HG02678 (cell line): ENCODE results near the gene APCDD1.
"Not testable (repeated sequence)": the region's sequence is repeated elsewhere in the genome, so short reads cannot be mapped to it uniquely, and the experiment has no call there.

Source experiments
- ATAC-seq: cut with Tn5 transposase; IDR thresholded peaks from one replicate; pipeline ENCODE4 v1.9.1; 2021; ENCODE audit warnings: mild to moderate bottlenecking, moderate library complexity; ENCODE audit not compliant: unreplicated experiment

The APCDD1 gene

DNA sequence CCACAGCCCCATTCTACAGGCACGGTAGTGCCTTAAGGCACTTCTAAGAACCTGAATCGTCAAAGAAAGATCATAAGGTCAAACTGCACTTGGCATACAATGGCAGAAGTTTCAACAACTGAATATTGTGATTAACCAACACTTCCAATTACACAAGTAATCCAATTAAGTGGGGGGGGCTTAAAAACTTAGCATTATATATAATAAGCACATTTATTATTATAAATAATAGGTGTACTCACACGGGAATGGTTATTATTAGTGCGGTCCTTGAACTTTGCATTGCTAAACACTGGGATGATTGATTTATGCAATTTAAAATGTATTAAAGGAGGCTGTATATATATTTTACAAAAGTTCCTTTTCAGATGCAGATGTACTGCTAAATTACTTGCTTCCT lies 7.6 kb downstream of the APCDD1 start:
- no peak for ATAC-seq

DNA sequence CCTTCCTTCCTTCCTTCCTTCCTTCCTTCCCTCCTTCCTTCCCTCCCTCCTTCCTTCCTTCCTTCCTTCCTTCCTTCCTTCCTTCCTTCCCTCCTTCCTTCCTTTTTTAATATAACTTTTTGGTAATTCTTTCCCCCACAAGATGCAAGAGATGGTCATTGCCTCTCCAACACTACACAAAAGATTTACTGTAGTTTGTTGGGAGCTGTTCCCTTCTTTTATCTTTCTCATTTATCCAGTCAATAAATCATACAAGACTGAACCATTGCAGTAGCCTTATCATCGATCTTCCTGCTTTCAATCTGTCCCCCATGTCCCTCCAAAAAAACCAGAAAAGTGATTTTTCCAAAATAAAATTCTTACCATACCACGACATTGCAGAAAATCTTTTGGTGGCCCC lies 8.2 kb downstream of the APCDD1 start:
- no peak for ATAC-seq

- no peak for ATAC-seq
Measured at GRCh38 chr18:10463096-10463495, 8.7 kb downstream of the APCDD1 start.

GRCh38 chr18:10463741-10464140 lies 9.3 kb downstream of the APCDD1 start:
- ATAC-seq, result no peak

- not testable (repeated sequence) for ATAC-seq
Measured at GRCh38 chr18:10464161-10464648, 9.8 kb downstream of the APCDD1 start.

- no peak for ATAC-seq
Measured at GRCh38 chr18:10465174-10465939, 10.9 kb downstream of the APCDD1 start.

- no peak for ATAC-seq
Measured at GRCh38 chr18:10470429-10470828, 16.0 kb downstream of the APCDD1 start.

GRCh38 chr18:10471574-10471973 lies 17.1 kb downstream of the APCDD1 start:
- no peak for ATAC-seq

DNA sequence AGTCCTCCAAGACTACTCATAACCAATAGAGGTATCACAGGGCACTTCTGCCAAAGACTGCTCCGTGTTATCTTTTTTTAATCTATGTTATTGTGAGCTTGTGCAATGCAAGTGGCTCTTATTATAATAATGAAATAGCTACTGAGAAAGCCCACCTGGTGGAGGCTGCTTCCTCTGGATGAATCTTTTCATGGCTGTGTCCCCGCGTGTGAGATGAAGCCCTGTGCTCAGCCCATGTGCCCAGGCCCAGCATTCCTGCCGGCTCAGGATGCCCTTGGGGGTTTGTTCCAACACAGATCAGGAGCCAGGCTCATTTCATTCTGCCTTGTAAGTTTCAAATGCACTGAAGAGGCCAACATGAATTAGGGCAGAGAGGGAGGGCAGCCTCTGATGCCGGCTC lies 18.7 kb downstream of the APCDD1 start:
- ATAC-seq, result no peak

GRCh38 chr18:10474309-10474708 lies 19.9 kb downstream of the APCDD1 start:
- no peak for ATAC-seq

GRCh38 chr18:10475276-10475653 lies 20.8 kb downstream of the APCDD1 start:
- no peak for ATAC-seq

DNA sequence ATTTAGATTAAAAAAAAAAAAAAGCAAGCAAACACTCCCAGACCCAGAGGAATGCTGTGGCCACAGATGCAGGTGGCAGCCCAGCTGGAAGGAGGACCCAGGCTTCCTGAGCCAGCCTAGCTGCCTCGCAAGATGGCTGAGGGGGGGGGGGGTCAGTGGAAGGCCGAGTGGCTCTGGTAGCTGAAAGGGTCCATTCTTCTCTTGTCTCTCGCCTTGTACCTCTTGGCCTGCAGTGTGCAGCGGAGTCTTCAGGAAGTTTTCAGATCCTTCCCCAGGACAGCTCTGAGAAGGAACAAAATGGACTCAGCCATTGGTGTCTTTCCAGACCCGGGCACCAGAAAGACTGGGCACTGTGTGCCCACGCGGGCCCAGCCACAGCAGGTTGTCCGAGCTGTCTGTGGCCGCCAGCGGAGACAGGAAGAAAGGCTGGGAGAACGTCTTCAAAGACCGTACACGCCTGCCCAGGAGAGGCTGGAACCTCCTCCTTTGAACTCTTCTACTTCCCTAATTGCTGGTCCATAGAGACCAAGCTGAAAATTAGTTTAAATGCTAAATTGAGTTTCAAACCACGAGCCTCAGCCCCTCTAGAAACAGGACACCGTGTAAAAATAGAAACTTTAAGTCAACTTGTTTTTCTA lies 21.3 kb downstream of the APCDD1 start:
- no peak for ATAC-seq

DNA sequence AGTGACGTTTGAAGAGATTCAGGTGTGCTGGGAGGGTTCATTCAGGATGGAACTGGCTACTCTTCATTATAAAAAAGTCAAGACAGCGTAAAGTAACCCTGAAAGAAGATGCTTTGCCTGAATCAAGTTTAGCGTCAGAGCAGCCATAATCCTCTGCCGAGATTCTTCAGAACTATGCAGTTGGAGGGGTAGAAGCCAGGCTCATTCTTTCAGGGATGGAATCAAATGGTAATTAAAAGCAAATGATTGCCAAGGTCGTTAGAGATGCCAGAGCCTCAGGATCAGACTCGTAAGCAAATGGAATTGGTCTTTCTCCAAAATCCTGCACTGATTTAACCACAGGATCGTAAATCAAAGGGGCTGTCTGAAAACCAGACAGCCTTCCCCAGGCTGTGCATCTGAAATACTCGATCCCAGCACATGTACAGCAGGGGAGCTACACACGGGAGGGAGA lies 21.9 kb downstream of the APCDD1 start:
- ATAC-seq, result no peak

GRCh38 chr18:10477121-10477862 lies 22.9 kb downstream of the APCDD1 start:
- ATAC-seq, result no peak

GRCh38 chr18:10477863-10478260 lies 23.4 kb downstream of the APCDD1 start:
- no peak for ATAC-seq

DNA sequence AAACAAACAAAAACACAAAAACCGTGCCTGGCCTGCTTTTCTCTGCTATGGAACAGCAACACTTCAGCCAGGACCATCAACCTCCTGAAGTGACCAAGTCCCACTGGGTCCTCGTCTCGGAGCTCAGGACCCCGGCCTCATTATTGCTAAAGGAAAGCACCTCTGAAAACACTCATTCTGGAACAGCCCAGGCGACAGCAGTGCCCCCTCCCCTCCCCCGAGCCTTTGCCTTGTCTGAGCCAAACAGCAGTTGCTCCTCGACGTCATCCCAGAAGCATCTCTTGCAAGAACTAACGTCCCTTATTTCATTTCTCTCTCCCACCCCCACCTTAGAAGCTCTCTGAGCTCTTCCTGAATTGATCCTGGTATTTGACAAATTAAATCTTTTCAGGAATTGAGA lies 27.4 kb downstream of the APCDD1 start:
- ATAC-seq, result no peak

DNA sequence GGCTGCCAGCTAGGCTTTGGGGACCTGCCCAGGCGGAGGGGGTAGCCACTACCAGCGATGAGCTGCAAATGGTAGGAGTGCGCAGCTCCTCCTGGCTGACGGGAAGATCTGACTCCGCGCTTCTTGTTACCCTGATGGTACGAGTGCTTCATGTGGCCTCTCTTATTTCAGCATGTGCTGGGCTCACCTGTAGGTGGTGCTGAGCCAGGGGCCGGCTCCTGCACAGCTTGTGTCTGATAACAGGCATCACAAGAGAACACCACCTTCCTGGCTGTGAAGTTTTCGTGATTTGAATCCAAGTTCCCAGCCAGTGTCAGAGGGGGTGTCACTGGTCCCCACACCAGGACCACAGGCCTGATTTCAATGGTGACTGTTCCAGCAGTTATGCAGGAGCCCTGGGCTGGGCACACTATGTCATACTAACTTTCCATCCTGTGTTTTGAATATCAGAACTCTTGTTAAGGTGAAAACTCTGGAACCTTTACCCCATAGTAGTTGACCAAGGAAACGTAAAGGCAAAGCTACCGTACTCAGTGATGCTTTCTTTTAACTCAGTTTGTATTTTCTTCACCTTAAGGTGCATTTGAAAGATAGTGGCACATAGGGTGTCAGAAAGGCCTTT lies 28.0 kb downstream of the APCDD1 start:
- ATAC-seq, result no peak

DNA sequence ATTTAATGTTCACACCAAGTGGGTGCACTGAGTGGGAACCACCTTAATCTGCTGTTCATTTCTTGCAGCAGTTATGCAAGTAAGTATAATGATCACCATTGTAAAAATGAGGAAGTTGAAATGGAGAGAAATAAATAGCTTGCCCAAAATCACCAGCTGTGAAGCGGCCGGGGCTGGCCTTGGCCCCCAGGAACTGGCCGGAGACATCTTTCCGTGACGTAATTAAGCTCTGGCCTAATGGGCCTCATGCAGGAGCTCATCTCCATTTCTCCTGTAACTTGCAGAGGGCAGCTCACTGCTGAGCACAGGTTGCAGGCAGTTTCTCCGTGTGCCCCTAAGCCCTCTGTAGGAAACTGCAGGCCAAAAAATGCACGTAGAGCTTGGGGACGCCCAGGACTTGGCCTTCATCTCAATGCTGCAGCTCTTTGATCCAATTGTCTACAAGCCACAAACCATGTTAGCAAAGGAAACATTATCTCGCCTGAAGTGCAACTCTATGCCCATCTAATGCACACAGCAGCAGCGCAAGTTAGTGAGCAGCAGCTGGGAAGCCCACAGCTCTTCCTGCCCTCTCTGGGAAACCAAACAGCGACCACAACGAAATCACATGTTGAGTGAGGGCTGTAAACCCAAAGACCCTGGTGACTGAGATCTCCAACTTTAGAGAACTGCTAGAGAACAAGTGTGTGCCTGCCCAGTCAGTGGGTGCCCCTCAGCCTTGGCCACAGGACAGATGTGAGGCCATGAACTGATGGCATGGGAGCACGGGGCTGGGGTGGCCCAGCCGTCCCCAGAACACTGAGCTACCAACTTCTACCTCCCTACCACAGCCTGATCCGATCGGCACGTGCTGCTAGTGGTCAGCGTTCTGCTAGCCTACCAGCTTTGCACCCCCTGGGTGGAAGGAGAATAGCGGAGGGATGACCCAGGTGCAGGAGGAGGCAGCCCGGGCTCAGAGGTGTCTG lies 28.8 kb downstream of the APCDD1 start:
- peak; percentile 82 for ATAC-seq

DNA sequence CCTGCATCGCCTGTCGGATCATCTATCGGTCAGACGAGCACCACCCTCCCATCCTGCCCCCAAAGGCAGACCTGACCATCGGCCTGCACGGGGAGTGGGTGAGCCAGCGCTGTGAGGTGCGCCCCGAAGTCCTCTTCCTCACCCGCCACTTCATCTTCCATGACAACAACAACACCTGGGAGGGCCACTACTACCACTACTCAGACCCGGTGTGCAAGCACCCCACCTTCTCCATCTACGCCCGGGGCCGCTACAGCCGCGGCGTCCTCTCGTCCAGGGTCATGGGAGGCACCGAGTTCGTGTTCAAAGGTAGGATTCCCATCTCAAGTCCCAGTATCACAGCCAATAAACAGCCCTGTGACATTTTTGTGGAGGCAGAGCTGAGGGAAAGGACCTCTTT lies 31.0 kb downstream of the APCDD1 start:
- ATAC-seq, result no peak

DNA sequence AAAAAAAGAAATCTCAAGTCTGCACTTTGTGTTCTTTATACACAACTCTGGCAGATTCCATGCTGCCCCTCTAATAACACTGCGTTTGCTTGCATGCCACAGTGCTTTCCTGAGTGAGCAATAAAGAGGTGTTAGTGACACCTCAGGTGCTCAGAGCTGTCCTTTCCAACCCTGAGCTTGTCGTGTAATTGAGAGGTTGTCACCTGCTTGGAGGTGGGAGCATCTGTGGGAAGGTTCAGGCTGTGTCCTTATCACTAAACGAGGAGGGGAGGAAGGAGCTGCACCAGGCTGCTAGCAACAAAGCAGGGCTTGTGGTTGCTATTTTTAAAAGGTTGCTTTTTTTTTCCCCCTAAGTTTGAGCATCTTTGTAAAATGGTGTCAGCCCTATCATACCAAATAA lies 31.9 kb downstream of the APCDD1 start:
- ATAC-seq, result no peak
